ENCODE results near the gene NKX1-1.
"Not testable (repeated sequence)": the region's sequence is repeated elsewhere in the genome, so short reads cannot be mapped to it uniquely, and the experiment has no call there.

Gene NKX1-1

GRCh38 chr4:1378559-1379231 is 27.5 kb downstream of the NKX1-1 start:
- no peak overlapping the region for H3K4me3 ChIP-seq (ENCODE audit: low read depth in 1 of 2, low read length in 2 of 2)
- no peak overlapping the region for H3K9ac ChIP-seq (ENCODE audit: low read depth in 1 of 2, low read length in 2 of 2)
- H3K4me1 ChIP-seq (ENCODE audit: control insufficient read depth in 1 of 2, insufficient read depth in 2 of 2, low read length in 2 of 2), result no peaks in the 10 kb centered on the region
- no peaks in the 10 kb centered on the region for H3K27me3 ChIP-seq (ENCODE audit: control insufficient read depth in 1 of 2, insufficient read depth in 2 of 2, low read length in 2 of 2)
- H3K9me3 ChIP-seq (ENCODE audit: control insufficient read depth in 1 of 2, low read length in 2 of 2), result no peaks in the 10 kb centered on the region
- H3K36me3 ChIP-seq (ENCODE audit: control insufficient read depth in 1 of 2, insufficient read depth in 2 of 2, low read length in 2 of 2), result peaks cover 0 to 33% of the 10 kb centered on the region in 2 donors
- no peak overlapping the region for H3K27ac ChIP-seq (ENCODE audit: low read depth, low read length)

GRCh38 chr4:1377606-1378261 is 28.5 kb downstream of the NKX1-1 start:
- peaks cover 0 to 33% of the 10 kb centered on the region in 2 donors for H3K36me3 ChIP-seq (ENCODE audit: control insufficient read depth in 1 of 2, insufficient read depth in 2 of 2, low read length in 2 of 2)
- no peak overlapping the region for H3K9ac ChIP-seq (ENCODE audit: low read depth in 1 of 2, low read length in 2 of 2)
- no peaks in the 10 kb centered on the region for H3K4me1 ChIP-seq (ENCODE audit: control insufficient read depth in 1 of 2, insufficient read depth in 2 of 2, low read length in 2 of 2)
- H3K27me3 ChIP-seq (ENCODE audit: control insufficient read depth in 1 of 2, insufficient read depth in 2 of 2, low read length in 2 of 2), result no peaks in the 10 kb centered on the region
- no peak overlapping the region for H3K4me3 ChIP-seq (ENCODE audit: low read depth in 1 of 2, low read length in 2 of 2)
- no peaks in the 10 kb centered on the region for H3K9me3 ChIP-seq (ENCODE audit: control insufficient read depth in 1 of 2, low read length in 2 of 2)
- no peak overlapping the region for H3K27ac ChIP-seq (ENCODE audit: low read depth, low read length)

- H3K4me3 ChIP-seq (ENCODE audit: low read depth in 1 of 2, low read length in 2 of 2), result no peak overlapping the region
- H3K9me3 ChIP-seq (ENCODE audit: control insufficient read depth in 1 of 2, low read length in 2 of 2), result no peaks in the 10 kb centered on the region
- H3K9ac ChIP-seq (ENCODE audit: low read depth in 1 of 2, low read length in 2 of 2), result no peak overlapping the region
- H3K4me1 ChIP-seq (ENCODE audit: control insufficient read depth in 1 of 2, insufficient read depth in 2 of 2, low read length in 2 of 2), result no peaks in the 10 kb centered on the region
- no peaks in the 10 kb centered on the region for H3K27me3 ChIP-seq (ENCODE audit: control insufficient read depth in 1 of 2, insufficient read depth in 2 of 2, low read length in 2 of 2)
- H3K27ac ChIP-seq (ENCODE audit: low read depth, low read length), result no peak overlapping the region
- peaks cover 0 to 37% of the 10 kb centered on the region in 2 donors for H3K36me3 ChIP-seq (ENCODE audit: control insufficient read depth in 1 of 2, insufficient read depth in 2 of 2, low read length in 2 of 2)
Measured at GRCh38 chr4:1376841-1377605, 29.2 kb downstream of the NKX1-1 start.

GRCh38 chr4:1376391-1376840 is 29.8 kb downstream of the NKX1-1 start:
- no peak overlapping the region for H3K27ac ChIP-seq (ENCODE audit: low read depth, low read length)
- no peak overlapping the region for H3K4me3 ChIP-seq (ENCODE audit: low read depth in 1 of 2, low read length in 2 of 2)
- H3K36me3 ChIP-seq (ENCODE audit: control insufficient read depth in 1 of 2, insufficient read depth in 2 of 2, low read length in 2 of 2), result peaks cover 0 to 42% of the 10 kb centered on the region in 2 donors
- H3K27me3 ChIP-seq (ENCODE audit: control insufficient read depth in 1 of 2, insufficient read depth in 2 of 2, low read length in 2 of 2), result no peaks in the 10 kb centered on the region
- H3K9ac ChIP-seq (ENCODE audit: low read depth in 1 of 2, low read length in 2 of 2), result no peak overlapping the region
- H3K9me3 ChIP-seq (ENCODE audit: control insufficient read depth in 1 of 2, low read length in 2 of 2), result no peaks in the 10 kb centered on the region
- H3K4me1 ChIP-seq (ENCODE audit: control insufficient read depth in 1 of 2, insufficient read depth in 2 of 2, low read length in 2 of 2), result no peaks in the 10 kb centered on the region

DNA sequence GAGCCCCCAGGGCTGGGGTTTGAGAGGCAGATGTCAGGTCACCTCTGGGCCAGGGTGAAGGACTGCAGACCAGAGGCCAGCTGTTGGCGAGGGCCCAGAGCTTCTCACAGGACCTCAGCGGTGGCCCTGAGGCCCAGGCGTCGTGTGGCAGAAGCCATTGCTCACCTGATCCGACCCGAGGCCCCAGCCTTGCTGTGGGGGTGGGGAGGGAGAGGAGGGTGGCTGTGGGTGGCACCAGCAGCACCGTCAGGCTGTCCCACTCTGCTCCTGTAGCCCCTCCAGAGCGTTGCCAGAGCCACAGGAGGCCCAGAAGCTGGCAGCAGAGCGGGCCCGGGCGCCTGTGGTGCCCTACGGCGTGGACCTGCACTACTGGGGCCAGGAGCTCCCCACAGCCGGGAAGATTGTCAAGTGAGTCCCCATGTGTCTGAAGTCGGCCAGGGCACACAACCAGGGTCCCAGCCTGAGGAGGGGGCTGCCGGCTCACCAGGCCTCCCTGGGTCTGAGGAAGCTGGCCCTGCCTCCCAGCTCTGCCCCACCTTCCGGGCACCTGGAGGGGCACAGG is 30.4 kb downstream of the NKX1-1 start:
- no peaks in the 10 kb centered on the region for H3K27me3 ChIP-seq (ENCODE audit: control insufficient read depth in 1 of 2, insufficient read depth in 2 of 2, low read length in 2 of 2)
- no peak overlapping the region for H3K4me3 ChIP-seq (ENCODE audit: low read depth in 1 of 2, low read length in 2 of 2)
- no peak overlapping the region for H3K27ac ChIP-seq (ENCODE audit: low read depth, low read length)
- H3K9me3 ChIP-seq (ENCODE audit: control insufficient read depth in 1 of 2, low read length in 2 of 2), result no peaks in the 10 kb centered on the region
- peaks cover 0 to 44% of the 10 kb centered on the region in 2 donors for H3K36me3 ChIP-seq (ENCODE audit: control insufficient read depth in 1 of 2, insufficient read depth in 2 of 2, low read length in 2 of 2)
- H3K4me1 ChIP-seq (ENCODE audit: control insufficient read depth in 1 of 2, insufficient read depth in 2 of 2, low read length in 2 of 2), result no peaks in the 10 kb centered on the region
- no peak overlapping the region for H3K9ac ChIP-seq (ENCODE audit: low read depth in 1 of 2, low read length in 2 of 2)

GRCh38 chr4:1375051-1375721 is 31.1 kb downstream of the NKX1-1 start:
- Histone ChIP-seq H3K36me3 (ENCODE audit: control insufficient read depth in 1 of 2, insufficient read depth in 2 of 2, low read length in 2 of 2) (peaks cover 0 to 49% of the 10 kb centered on the region in 2 donors), H3K27me3 (ENCODE audit: control insufficient read depth in 1 of 2, insufficient read depth in 2 of 2, low read length in 2 of 2) (no peaks in the 10 kb centered on the region), H3K27ac (ENCODE audit: low read depth, low read length) (no peak overlapping the region), H3K4me1 (ENCODE audit: control insufficient read depth in 1 of 2, insufficient read depth in 2 of 2, low read length in 2 of 2) (no peaks in the 10 kb centered on the region), H3K9ac (ENCODE audit: low read depth in 1 of 2, low read length in 2 of 2) (no peak overlapping the region), H3K9me3 (ENCODE audit: control insufficient read depth in 1 of 2, low read length in 2 of 2) (no peaks in the 10 kb centered on the region), H3K4me3 (ENCODE audit: low read depth in 1 of 2, low read length in 2 of 2) (no peak overlapping the region)

GRCh38 chr4:1374706-1375045 is 31.6 kb downstream of the NKX1-1 start:
- Histone ChIP-seq H3K36me3 (ENCODE audit: control insufficient read depth in 1 of 2, insufficient read depth in 2 of 2, low read length in 2 of 2) (peaks cover 0 to 54% of the 10 kb centered on the region in 2 donors), H3K9ac (ENCODE audit: low read depth in 1 of 2, low read length in 2 of 2) (no peak overlapping the region), H3K27me3 (ENCODE audit: control insufficient read depth in 1 of 2, insufficient read depth in 2 of 2, low read length in 2 of 2) (no peaks in the 10 kb centered on the region), H3K27ac (ENCODE audit: low read depth, low read length) (no peak overlapping the region), H3K4me1 (ENCODE audit: control insufficient read depth in 1 of 2, insufficient read depth in 2 of 2, low read length in 2 of 2) (no peaks in the 10 kb centered on the region), H3K4me3 (ENCODE audit: low read depth in 1 of 2, low read length in 2 of 2) (no peak overlapping the region), H3K9me3 (ENCODE audit: control insufficient read depth in 1 of 2, low read length in 2 of 2) (no peaks in the 10 kb centered on the region)

GRCh38 chr4:1373892-1374705 is 32.1 kb downstream of the NKX1-1 start:
- Histone ChIP-seq H3K27ac (ENCODE audit: low read depth, low read length) (no peak overlapping the region), H3K27me3 (ENCODE audit: control insufficient read depth in 1 of 2, insufficient read depth in 2 of 2, low read length in 2 of 2) (no peaks in the 10 kb centered on the region), H3K9me3 (ENCODE audit: control insufficient read depth in 1 of 2, low read length in 2 of 2) (no peaks in the 10 kb centered on the region), H3K4me1 (ENCODE audit: control insufficient read depth in 1 of 2, insufficient read depth in 2 of 2, low read length in 2 of 2) (no peaks in the 10 kb centered on the region), H3K9ac (ENCODE audit: low read depth in 1 of 2, low read length in 2 of 2) (no peak overlapping the region), H3K4me3 (ENCODE audit: low read depth in 1 of 2, low read length in 2 of 2) (no peak overlapping the region), H3K36me3 (ENCODE audit: control insufficient read depth in 1 of 2, insufficient read depth in 2 of 2, low read length in 2 of 2) (peaks cover 0 to 54% of the 10 kb centered on the region in 2 donors)

GRCh38 chr4:1372576-1372975 is 33.7 kb downstream of the NKX1-1 start:
- peaks cover 0 to 60% of the 10 kb centered on the region in 2 donors for H3K36me3 ChIP-seq (ENCODE audit: control insufficient read depth in 1 of 2, insufficient read depth in 2 of 2, low read length in 2 of 2)

More at GRCh38 chr4:1372576-1372975, 33.7 kb downstream of the NKX1-1 start:
- H3K27ac ChIP-seq (ENCODE audit: low read depth, low read length); H3K9ac ChIP-seq (ENCODE audit: low read depth in 1 of 2, low read length in 2 of 2); H3K4me1 ChIP-seq (ENCODE audit: control insufficient read depth in 1 of 2, insufficient read depth in 2 of 2, low read length in 2 of 2); H3K27me3 ChIP-seq (ENCODE audit: control insufficient read depth in 1 of 2, insufficient read depth in 2 of 2, low read length in 2 of 2); H3K9me3 ChIP-seq (ENCODE audit: control insufficient read depth in 1 of 2, low read length in 2 of 2); H3K4me3 ChIP-seq (ENCODE audit: low read depth in 1 of 2, low read length in 2 of 2): not testable (repeated sequence)

Data from duodenal mucosa (tissue), 2 donors.